Stimulated activated CD8-positive, alpha-beta memory T cell treated with anti-CD3 and anti-CD28 coated beads, Interleukin-7, amount 100 ng/mL, for 24 hours (primary cell): ENCODE results near the gene TJP2.

Experiments
- DNase-seq: peaks from one replicate; pipeline ENCODE4 v3.0.0-alpha.2; 2020; ENCODE audit warnings: low read depth

The TJP2 gene

DNA sequence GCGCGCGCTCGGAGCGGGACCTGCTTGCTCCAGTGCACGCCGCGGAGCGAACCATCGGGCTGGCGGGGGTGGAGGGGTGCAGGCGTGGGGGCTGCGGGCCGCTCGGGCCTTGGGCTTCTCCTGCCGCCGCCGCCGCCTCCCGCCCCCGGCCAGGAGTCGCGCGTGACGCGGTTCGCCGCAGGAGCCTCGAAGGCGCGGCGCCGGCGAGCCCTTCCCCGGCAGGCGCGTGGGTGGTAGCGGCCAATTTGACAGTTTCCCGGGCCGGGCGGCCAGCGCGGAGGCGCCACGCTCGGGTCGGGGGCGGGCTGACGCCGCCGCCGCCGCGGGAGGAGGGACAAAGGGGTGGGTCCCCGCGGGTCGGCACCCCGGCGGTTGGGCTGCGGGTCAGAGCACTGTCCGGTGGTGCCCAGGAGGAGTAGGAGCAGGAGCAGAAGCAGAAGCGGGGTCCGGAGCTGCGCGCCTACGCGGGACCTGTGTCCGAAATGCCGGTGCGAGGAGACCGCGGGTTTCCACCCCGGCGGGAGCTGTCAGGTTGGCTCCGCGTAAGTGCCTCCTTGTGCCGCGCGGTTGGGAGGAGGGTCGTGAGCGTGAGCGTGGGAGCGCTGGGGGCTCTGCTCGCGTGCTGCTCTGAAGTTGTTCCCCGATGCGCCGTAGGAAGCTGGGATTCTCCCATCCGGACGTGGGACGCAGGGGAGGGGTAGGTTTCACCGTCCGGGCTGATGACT, at the start of gene TJP2:
TSS of gene TJP2 (plus strand) at position 387 of the 725 bp plus-strand sequence. CDS start at position 483, 96 bp downstream.
- no peak for DNase-seq

GRCh38 chr9:69130456-69131441, 43.3 kb upstream of the TJP2 start:
- DNase-seq: no peak

DNA sequence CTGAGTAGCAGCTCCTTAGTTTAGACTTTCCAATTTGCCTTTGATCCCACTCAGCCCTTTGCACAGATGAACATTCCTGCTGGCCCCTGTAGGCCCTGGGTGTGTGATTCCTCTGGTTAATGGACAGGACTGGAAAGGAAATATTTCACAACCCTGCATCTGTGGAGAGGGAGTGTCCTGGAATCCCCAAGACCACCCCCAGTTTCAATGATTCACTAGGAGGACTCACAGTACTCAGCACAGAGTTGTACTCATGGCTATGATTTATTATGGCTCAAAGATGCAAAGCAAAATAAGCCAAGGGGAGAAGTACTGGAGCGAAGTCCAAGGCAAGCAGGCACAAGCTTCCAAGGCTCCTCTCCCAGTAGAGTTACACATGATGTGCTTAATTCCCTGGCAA, 42.4 kb upstream of the TJP2 start:
- DNase-seq: no peak

- no peak for DNase-seq
Measured at GRCh38 chr9:69132361-69132760, 41.7 kb upstream of the TJP2 start.

DNA sequence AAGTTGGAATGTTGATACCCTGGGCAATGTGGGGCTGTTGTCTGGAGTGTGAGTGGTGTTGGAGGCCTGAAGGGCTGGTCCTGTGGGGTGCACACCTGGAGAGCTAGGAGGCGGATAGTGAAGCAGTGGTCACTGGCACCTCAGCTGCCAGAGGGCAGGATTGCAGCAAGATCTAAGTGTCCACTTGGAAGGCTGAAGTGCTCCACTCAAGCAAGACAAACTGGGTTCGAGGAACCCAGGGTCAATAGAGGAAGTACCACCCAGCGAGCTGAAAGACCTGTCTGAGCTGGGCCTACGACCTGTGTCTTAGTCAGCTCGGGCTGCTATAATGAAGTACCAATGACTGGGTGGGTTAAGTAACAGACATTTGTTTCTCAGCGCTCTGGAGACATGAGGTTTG, 39.7 kb upstream of the TJP2 start:
- no peak for DNase-seq

DNA sequence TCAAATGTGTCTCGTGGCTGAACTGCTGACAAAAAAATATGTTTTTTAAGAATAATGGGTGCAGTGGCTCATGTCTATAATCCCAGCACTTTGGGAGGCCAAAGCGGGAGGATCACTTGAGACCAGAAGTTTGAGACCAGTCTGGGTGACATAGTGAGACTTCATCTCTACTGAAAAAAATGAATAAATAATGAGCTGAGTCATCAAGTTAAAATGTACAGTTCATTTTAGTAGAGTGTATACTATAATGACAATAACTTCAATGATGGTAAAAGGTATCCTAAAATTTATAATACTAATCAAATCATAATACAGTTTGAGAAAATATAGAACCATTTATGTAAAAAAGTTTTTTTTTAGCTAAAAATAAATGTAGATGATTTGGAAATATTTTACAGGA, 37.9 kb upstream of the TJP2 start:
- DNase-seq: no peak

- DNase-seq: no peak
Measured at GRCh38 chr9:69136779-69137178, 37.3 kb upstream of the TJP2 start.

DNA sequence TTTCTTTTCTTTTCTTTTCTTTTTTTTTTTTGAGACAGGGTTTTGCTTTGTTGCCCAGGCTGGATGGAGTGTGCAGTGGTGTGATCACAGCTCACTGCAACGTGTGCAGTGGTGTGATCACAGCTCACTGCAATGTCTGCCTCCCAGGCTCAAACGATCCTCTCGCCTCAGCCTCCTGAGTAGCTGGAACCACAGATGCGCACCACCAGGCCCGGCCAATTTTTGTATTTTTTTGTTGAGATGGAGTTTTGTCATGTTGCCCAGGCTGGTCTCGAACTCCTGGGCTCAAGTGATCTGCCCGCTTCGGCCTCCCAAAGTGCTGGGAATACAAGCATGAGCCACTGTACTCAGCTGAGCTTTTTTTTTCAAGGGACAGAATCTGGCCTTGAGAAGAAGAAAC, 36.8 kb upstream of the TJP2 start:
- no peak for DNase-seq

- DNase-seq: no peak
Measured at GRCh38 chr9:69139596-69139995, 34.5 kb upstream of the TJP2 start.

DNA sequence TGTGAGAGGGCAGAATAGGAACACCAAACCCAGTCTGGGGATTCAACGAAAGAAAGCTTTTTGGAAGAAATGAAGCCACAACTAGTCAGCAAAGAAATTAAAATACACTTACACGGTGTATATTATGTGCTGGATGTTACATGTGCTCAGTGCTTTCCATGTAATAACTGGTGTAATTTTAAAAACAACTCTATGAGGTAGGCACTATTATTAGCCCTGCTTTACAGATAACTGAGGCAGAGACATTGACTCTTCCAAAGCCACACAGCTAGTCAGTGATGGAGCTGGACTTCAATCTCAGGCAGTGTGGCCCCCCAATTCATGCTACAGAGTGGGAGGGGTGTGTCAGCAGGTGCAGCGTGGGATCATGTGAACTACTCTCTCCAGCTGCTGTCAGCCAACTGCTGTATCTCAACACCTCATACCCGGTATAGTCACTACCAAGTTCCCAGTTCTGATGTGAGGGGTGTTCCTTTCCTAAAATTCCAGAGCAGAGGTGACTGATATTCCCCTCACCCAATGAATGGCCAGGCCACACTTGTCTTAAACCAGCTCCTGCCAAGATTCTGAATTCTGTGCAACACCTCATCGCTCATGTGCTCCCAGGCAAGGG, 33.8 kb upstream of the TJP2 start:
- DNase-seq: no peak

DNA sequence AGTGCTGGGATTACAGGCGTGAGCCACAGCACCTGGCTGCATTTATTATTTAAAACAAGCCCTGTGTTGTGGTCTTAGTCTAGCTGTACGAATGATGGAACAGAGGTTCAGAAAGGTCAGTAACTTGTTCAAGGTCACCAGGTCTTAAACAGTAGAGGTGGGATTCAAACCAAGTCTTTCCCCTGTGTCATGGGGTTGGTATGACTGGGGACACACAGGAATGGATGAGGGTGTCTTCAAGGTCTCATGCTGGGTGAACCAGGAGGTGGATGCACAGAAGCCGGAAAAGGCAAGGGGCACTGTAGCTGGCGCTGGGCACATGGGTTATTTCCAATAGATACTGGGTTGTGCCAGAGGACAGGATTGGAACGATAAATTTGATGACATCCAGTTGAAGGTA, 32.2 kb upstream of the TJP2 start:
- DNase-seq: no peak

GRCh38 chr9:69143291-69143690, 30.8 kb upstream of the TJP2 start:
- DNase-seq: no peak

DNA sequence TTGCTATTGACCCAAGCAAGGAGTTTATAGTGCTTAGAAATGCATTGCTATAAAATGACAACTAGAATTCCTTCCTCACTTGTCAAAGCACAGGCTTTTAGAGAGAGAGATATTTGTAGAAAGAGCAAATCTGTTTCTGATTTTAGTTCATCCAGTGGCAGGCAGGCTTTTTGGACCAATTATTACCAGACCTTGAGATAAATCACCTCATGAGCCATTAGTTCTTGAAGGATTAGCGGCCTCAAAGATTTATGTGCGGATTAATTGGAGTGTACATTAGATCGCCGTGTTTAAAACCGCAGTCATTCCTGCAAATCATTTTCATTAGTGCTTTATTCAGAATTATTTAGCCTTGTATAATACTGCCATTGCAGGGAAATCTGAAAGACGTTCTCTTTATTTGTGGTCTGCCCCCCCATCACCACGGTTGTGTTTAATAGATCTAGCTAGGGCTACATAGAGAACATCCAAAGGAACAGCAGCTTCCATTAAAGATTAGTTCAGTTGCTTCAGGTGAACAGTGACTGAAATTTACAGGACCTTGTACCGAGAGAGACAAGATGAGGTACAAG, 28.8 kb upstream of the TJP2 start:
- DNase-seq: no peak

GRCh38 chr9:69147041-69147834, 26.8 kb upstream of the TJP2 start:
- no peak for DNase-seq

DNA sequence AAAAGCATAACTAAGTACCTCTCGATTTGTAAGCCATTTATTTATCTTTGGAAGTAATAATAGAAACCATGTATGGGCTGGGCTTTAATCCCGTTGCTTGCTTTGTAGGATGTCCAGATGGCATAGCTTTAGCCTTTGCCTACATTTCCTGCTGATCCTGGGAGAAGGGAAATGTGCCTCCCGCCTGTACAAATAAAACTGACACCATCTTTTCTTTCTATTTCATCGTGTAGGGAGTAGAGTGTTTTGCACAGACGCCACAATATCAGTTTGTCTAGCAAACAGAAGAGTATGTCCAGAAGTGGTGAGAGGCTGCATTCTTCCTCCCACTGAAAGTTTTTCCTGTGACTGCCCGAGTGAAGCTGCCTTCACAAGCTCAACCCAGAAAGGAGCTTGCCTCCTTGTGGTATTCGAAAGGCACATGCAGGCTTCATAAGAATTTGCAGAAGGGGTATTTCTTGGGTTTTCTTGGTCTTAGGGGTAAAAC, 24.7 kb upstream of the TJP2 start:
- no peak for DNase-seq

GRCh38 chr9:69151506-69151905, 22.6 kb upstream of the TJP2 start:
- DNase-seq: no peak

GRCh38 chr9:69153707-69154521, 20.2 kb upstream of the TJP2 start:
- no peak for DNase-seq

DNA sequence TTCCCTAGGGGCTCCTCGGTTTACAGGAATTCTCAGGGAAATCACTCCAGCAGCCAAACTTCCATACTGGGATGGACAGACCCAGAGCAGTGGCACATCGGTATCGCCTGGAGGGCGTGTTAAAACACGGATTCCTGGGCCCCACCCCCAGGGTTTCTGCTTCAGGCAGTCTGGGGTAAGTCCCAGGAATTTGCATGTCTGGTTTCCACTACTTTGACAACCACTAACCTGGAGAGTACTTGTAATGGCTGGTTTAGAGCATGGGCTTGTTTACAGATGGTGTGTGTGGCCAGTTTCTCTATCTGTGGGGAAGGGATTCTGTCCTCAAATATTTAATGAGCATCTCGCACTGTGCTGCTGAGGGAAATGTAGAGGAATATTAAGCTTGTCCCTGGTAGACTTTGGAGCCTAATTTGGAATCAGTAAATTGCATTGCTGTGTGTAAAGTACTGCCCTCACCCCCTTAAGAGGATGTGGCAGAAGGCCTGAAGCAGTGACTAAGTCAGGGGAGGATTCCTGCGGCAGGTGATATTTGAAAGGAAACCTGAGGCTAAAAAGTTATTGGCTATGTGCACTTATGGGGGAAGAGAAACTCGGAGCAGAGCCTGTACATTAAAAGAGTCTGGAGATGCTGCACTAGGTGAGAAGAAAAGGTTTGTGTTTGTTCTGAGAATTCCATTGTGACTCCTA, 18.6 kb upstream of the TJP2 start:
- DNase-seq: no peak

DNA sequence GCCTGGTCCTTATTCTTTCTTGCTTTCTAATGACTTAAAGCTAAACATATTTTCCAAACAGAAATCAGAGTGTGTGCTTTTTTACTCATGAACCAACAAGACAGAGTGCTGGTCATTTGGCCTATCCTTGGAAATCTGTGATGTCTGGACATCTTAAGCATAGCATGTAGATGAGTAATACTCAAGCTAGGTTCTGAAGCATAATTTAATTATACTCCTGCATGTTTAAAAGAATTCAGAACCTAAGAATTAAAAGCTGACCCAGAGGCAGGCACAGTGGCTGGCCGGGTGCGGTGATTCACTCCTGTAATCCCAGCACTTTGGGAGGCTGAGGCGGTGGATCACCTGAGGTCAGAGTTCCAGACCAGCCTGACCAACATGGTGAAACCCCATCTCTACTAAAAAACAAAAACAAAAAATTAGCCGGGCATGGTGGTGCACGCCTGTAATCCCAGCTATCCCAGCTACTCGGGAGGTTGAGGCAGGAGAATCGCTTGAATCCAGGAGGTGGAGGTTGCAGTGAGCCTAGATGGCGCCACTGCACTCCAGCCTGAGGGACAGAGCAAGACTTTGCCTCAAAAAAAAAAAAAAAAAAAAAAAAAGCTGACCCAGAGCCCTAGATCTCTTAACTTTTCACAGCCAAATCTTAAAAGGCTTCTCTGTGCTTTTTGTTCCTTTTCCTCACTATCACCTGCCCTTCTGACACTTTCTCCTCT, 16.2 kb upstream of the TJP2 start:
- no peak for DNase-seq
